Hepatocyte (in vitro differentiated cells): ENCODE results near the gene TCEAL7. TPM values are rescaled to one million over a fixed set of nuclear protein-coding genes. Genes with fewer than 3 reads are reported as not detected.
"Not testable (repeated sequence)": the region's sequence is repeated elsewhere in the genome, so short reads cannot be mapped to it uniquely, and the experiment has no call there.

Source experiments
- DNase-seq: peaks from one replicate; pipeline ENCODE4 v3.0.0-alpha.2; 2016; ENCODE audit warnings: low spot score
- H2AFZ ChIP-seq: fragments of 200-600 bp; sonication (generic); 2 replicates; pipeline ENCODE4 v1.6.0; 2016; ENCODE audit warnings: antibody characterized with exemption, mild to moderate bottlenecking
- H3K27ac ChIP-seq: fragments of 200-600 bp; sonication (generic); 2 replicates; pipeline ENCODE4 v1.5.1; 2016; ENCODE audit warnings: mild to moderate bottlenecking
- H3K27me3 ChIP-seq: fragments of 200-600 bp; sonication (generic); 2 replicates; pipeline ENCODE4 v1.6.1; 2016
- H3K36me3 ChIP-seq: fragments of 200-600 bp; sonication (generic); replicated peaks from 2 replicates; pipeline ENCODE4 v1.5.1; 2016; ENCODE audit warnings: low read depth; ENCODE audit not compliant: insufficient read depth
- H3K4me1 ChIP-seq: fragments of 200-600 bp; sonication (generic); 2 replicates; pipeline ENCODE4 v1.5.1; 2016; ENCODE audit warnings: mild to moderate bottlenecking, moderate library complexity; ENCODE audit not compliant: insufficient read depth
- H3K4me2 ChIP-seq: fragments of 200-600 bp; sonication (generic); 2 replicates; pipeline ENCODE4 v1.6.0; 2016
- H3K4me3 ChIP-seq: fragments of 200-600 bp; sonication (generic); 2 replicates; pipeline ENCODE4 v1.5.1; 2016; ENCODE audit warnings: mild to moderate bottlenecking
- H3K79me2 ChIP-seq: fragments of 200-600 bp; sonication (generic); 2 replicates; pipeline ENCODE4 v1.6.0; 2017; ENCODE audit warnings: mild to moderate bottlenecking
- H3K9me2 ChIP-seq: fragments of 200-600 bp; sonication (generic); replicated peaks from 2 replicates; pipeline ENCODE4 v1.6.0; 2017; ENCODE audit warnings: mild to moderate bottlenecking; ENCODE audit not compliant: insufficient read depth
- H3K9me3 ChIP-seq: fragments of 200-600 bp; sonication (generic); 2 replicates; pipeline ENCODE4 v1.5.1; 2016; ENCODE audit warnings: low read depth, mild to moderate bottlenecking
- H4K20me1 ChIP-seq: fragments of 200-600 bp; sonication (generic); 2 replicates; pipeline ENCODE4 v1.6.0; 2016; ENCODE audit warnings: mild to moderate bottlenecking; ENCODE audit not compliant: insufficient read depth, poor library complexity, severe bottlenecking
- CTCF ChIP-seq: fragments of 200-600 bp; sonication (generic); IDR thresholded peaks from 2 replicates; pipeline ENCODE4 v1.5.1; 2016; ENCODE audit warnings: antibody characterized with exemption, mild to moderate bottlenecking; ENCODE audit not compliant: poor library complexity
- EZH2 ChIP-seq: fragments of 200-600 bp; sonication (generic); IDR thresholded peaks from 2 replicates; pipeline ENCODE4 v1.6.1; 2016; ENCODE audit warnings: antibody characterized with exemption, mild to moderate bottlenecking, borderline replicate concordance
- EZH2phosphoT487 ChIP-seq: fragments of 200-600 bp; sonication (generic); IDR thresholded peaks from one replicate; pipeline ENCODE4 v1.6.1; 2018; ENCODE audit warnings: antibody characterized with exemption, mild to moderate bottlenecking, low read depth, moderate library complexity; ENCODE audit not compliant: unreplicated experiment, severe bottlenecking
- WGBS: methylation state at CpG from one replicate; pipeline ENCODE4 v1.1.6; 2016; ENCODE audit warnings: low lambda C conversion rate; ENCODE audit errors: missing lambda C conversion rate; 5-methylcytosine and 5-hydroxymethylcytosine counted together
- polyA plus RNA-seq: library from polyadenylated mRNA; unstranded; fragments of >200 nt; fragmentation: Nextera tagmentation; extraction: Ambion mirVana; gene quantifications from 2 replicates; pipeline ENCODE4 v1.2.1, GENCODE V29; 2016
- total RNA-seq: library from RNA; depleted of rRNA; stranded (reverse); fragments of >200 nt; gene quantifications from 2 replicates; pipeline ENCODE4 v1.2.3, GENCODE V29; 2014

Gene TCEAL7
- total and polyA plus RNA-seq, 2 experiments from 2014 or later = 6.9 to 16.0 TPM

DNA sequence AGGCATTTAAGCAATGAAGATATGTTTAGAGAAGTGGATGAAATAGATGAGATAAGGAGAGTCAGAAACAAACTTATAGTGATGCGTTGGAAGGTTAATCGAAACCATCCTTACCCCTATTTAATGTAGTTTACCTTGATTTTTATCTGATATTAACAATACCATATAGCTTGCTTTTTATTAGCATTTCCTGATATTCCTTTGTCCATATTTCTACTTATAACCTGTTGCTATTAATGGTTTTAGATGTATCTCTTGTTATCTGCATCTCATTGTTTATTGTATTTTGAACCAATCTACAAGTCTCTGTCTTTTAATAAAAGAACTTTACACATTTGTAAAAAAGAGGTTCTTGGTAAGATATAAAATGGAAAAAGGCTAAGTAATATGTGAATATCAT, 27.8 kb downstream of the TCEAL7 start:
- H3K27me3 ChIP-seq = no peaks in the 10 kb centered on the region
- no peaks in the 10 kb centered on the region for H3K9me2 ChIP-seq
- H3K4me3 ChIP-seq = peak overlapping the region; percentile 54
- H3K27ac ChIP-seq = peak overlapping the region; percentile 97
- no peaks in the 10 kb centered on the region for H4K20me1 ChIP-seq
- peak overlapping the region; percentile 77 for H3K4me2 ChIP-seq
- H3K4me1 ChIP-seq = no peaks in the 10 kb centered on the region
- no peaks in the 10 kb centered on the region for H3K9me3 ChIP-seq
- 64% methylated on average over 2 of the region's 2 CpGs for WGBS
- TF ChIP-seq EZH2 (no peak), EZH2phosphoT487 (no peak), CTCF (no peak)
- DNase-seq = no peak
- no peak overlapping the region for H2AFZ ChIP-seq
- peaks cover 26% of the 10 kb centered on the region for H3K79me2 ChIP-seq
- no peaks in the 10 kb centered on the region for H3K36me3 ChIP-seq

DNA sequence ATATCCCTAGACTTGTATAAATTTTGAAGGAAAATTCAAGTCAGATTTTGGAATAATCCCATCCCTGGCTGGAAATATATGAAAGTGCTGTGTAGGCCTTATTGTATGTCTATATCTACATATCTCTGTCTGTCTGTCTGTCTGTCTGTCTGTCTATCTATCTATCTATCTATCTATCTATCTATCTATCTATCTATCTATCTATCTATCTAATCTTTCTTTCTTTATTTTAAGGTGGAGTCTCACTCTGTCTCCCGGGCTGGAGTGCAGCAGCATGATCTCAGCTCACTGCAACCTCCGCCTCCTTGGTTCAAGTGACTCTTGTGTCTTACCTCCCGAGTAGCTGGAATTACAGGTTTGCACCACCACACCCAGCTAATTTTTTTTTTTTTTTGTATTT, 29.6 kb downstream of the TCEAL7 start:
- WGBS = 79% methylated on average over 3 of the region's 3 CpGs
- not testable (repeated sequence) for H3K27me3 ChIP-seq, H3K4me2 ChIP-seq, H3K27ac ChIP-seq, DNase-seq, H4K20me1 ChIP-seq, H2AFZ ChIP-seq, H3K9me3 ChIP-seq, H3K9me2 ChIP-seq, H3K36me3 ChIP-seq, H3K4me1 ChIP-seq, H3K4me3 ChIP-seq
- H3K79me2 ChIP-seq = peaks cover 26% of the 10 kb centered on the region

GRCh38 chrX:103360092-103360491, 30.1 kb downstream of the TCEAL7 start:
- Histone ChIP-seq H3K9me2 (no peaks in the 10 kb centered on the region), H3K79me2 (peaks cover 26% of the 10 kb centered on the region), H4K20me1 (no peaks in the 10 kb centered on the region), H2AFZ (no peak overlapping the region), H3K4me2 (no peak overlapping the region), H3K4me1 (no peaks in the 10 kb centered on the region), H3K27ac (no peak overlapping the region), H3K36me3 (no peaks in the 10 kb centered on the region), H3K27me3 (no peaks in the 10 kb centered on the region), H3K4me3 (no peak overlapping the region), H3K9me3 (no peaks in the 10 kb centered on the region)
- 76% methylated on average over 2 of the region's 2 CpGs for WGBS
- TF ChIP-seq EZH2phosphoT487 (no peak), CTCF (no peak), EZH2 (no peak)
- no peak for DNase-seq

DNA sequence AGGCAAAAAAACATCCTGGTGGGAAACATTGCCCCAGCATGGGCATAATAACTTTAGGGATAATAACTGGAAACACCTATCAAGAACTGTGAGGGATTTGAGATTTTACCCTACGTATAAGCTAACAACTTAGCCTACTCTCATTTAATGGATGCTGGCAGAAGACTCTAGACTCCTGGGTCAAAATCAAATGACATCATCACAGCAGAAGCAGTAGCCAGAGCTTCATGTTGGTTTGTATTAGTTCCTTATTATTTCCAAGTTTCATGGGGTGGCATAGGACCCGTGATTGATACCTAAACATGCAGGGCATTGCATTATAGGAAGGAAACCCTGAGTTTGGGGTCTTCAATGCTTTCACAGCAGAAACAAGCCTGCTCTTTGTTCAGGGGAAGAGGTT, 30.9 kb downstream of the TCEAL7 start:
- H3K27me3 ChIP-seq = no peaks in the 10 kb centered on the region
- no peaks in the 10 kb centered on the region for H4K20me1 ChIP-seq
- H3K4me2 ChIP-seq = no peak overlapping the region
- TF ChIP-seq CTCF (no peak), EZH2phosphoT487 (no peak), EZH2 (no peak)
- H3K9me3 ChIP-seq = no peaks in the 10 kb centered on the region
- H3K9me2 ChIP-seq = no peaks in the 10 kb centered on the region
- peaks cover 20% of the 10 kb centered on the region for H3K79me2 ChIP-seq
- no peak overlapping the region for H3K4me3 ChIP-seq
- 49% methylated on average over 2 of the region's 2 CpGs for WGBS
- H3K36me3 ChIP-seq = no peaks in the 10 kb centered on the region
- no peak overlapping the region for H3K27ac ChIP-seq
- H2AFZ ChIP-seq = no peak overlapping the region
- H3K4me1 ChIP-seq = no peaks in the 10 kb centered on the region
- DNase-seq = no peak
